ENCODE data around the gene MINDY1.
A peak's percentile ranks its signal among the peaks of the same experiment; 100 is the strongest.

Gene MINDY1

DNA sequence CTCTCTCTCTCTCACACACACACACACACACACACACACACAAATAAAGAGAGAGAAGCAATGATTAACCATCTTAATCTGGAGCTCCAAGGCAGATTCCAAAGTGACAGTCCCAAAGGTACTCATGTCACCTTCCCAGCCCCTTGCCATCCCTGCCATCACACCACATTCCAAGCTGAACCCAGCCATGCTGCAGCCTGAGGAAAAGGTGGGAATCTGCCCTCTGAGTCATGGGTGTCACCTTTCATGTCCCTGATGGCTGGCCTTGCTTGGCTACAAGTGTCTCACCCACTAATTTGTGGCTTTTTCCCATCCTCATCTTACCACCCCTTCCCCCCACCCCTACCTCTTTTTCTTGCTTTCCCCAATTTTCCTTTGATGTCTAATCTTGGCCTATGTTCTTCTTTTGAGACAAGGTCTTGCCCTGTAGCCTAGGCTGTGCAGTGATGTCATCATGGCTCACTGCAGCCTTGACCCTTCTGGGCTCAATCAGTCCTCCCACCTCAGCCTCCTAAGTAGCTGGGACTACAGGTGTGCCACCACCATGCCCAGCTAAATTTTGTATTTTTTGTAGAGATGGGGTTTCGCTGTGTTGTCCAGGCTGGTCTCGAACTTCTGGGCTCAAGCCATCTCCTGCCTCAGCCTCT, 21.4 kb downstream of the MINDY1 start:
- no peak for DNase-seq (ENCODE audit: low spot score)

DNA sequence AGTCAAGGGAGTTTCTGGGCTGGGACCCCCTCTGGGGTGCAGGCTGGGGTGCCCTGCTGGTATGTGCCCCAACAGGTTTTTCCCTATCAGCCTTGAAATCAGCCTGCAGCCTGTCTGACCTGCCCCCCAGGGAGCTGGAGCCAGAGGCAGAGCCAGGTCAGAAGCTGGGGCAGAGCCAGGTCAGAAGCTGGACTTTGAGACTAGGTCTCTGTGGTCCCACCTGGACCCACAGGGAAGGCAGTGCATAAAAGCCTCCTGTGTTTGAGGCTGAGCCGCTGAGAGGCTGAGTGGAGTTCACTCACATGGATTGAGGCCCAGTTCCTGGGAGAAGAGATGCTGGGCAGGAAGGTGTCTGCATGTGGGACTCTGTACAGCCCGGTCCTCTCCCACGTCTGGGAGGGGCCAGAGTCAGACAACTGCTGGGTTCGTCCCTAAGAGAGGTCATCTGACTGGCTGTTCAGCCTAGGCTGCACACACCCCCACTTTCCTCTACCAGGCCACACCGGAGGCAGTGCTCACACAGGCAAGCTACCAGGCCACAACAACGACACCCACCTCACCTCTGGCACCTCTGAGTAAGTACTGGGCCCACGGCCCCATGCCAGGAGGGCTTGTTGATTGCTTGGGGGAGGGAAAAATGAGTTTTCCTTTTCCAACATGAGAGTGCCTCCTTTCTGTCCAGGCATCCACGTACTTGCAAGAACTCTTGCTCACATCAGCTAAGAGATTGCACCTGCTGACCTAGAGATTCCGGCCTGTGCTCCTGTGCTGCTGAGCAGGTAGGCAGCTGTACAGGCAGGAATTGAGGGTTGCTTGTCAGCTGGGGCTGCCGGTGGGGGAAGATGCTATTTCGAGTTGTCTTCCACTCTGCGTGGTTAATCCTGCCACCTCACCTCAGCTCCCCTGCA, 24.6 kb downstream of the MINDY1 start, which contains the start of gene ANXA9:
ANXA9 (plus strand) TSS at position 488 of the 908 bp plus-strand sequence. CDS start 814 bp downstream, outside the sequence.
- DNase-seq (ENCODE audit: low spot score), result no peak

DNA sequence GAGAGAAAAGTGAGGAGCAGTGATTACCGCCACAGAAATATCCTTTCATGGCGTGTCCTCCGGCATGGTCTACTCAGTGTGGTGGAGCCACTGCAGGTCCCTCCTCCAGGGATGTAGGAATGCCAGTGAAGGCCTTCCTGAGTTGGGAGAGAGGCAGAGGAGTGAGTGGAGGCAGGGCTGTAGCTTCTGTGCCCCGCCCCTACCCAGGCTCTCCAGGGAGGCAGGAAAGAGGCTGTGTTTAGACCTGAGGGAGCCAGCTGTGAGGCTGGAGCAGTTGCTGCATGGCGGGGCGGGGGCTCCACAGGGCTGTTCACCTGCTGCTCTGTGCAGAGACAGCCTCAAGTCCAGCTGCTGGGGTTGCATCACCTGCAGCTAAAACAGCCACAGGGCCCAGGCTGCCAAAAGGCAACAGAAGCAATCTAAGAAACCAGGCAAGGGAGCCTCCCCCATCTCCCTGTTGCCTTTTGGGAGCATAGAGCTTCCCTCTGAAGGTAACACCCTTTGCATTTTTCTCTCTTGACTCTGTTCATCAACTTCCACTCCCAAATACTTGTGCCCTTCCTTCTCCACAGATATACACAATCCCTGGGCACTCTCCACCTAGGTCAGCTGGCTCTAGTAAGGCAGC, 25.4 kb downstream of the MINDY1 start:
- no peak for DNase-seq (ENCODE audit: low spot score)

DNA sequence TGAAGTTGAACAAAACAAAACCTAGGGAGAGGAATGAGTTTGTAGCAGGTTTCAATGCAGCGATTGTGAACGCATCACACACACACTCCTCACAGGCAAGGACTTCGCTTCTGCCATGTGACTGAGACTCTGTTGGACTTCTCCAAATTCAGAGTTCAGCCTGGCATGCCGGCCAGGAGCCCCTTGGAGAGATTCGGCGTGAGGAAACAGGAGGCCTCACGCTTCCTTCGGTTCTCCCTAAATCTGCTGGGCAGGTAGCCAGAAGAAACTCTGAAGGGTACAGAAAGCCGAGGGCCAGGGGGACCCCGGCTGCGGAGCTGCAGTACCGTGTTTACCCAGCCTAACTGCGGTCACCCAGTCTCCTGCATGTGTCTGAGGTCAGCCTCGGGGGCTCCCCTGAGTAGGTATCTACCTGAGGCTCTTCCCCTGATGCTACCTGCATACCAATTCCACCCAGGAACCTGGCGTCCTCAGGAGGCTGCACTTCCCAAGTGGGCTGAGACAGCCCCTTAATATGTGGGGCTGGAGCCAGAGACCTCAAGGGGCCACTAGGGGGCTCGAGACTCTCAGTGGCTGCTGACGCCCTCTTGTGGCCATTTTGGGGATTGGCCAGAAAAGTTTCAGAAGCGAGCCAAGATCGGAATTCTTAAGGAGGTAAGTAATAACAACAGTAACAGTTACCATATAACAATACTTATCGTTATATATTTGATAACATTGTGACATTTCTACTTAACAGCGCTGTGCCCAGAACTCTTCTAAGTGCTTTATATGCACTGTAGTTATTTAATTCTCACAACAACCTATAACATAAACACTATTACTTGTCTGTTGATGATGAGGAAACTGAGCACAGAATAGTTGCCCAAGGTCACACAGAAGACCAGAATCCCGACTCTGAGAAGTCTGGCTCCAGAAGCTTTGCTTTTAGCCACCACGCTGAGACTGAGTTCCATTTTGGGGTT, 27.3 kb downstream of the MINDY1 start:
- DNase-seq (ENCODE audit: low spot score), result peak; percentile 88

DNA sequence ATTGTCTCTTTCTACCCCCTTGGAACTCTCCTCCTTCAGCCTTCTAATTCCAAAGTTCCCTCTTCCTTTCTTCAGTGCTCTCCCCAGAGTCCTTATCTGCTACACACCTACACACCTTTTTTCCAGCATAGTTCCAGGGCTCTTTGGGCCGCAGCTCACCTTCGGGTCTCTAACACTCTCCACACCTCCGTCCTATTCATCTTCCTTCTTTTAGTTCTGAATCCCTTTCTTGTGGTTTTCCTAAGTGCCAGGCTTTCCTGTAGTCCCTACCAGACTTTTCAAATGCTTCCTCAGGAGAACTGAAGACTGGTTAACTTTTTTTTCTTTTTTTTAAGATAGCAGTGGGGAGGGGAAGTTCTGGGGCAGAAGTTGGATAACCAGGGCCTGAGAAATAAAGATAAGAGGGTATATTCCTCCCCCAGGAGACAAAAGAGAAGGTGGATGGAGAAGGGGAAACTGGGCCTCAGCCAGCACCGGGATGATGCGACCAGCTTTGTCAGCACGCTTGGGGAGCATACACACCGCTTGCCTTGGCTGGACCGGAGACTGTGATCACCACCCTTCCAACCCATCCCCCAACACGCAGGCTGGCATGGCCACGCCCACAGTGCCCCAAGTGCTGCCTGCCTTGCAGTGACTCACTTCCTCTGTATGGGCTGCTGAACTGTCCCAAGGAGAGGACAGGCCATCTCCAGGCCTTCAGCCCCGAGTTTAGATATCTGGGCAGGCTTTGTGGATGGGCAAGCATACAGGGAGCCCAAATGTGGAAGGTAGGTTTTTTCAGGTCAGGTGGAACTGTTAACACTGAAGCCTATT, 29.6 kb downstream of the MINDY1 start:
- peak; percentile 84 for DNase-seq (ENCODE audit: low spot score)

DNA sequence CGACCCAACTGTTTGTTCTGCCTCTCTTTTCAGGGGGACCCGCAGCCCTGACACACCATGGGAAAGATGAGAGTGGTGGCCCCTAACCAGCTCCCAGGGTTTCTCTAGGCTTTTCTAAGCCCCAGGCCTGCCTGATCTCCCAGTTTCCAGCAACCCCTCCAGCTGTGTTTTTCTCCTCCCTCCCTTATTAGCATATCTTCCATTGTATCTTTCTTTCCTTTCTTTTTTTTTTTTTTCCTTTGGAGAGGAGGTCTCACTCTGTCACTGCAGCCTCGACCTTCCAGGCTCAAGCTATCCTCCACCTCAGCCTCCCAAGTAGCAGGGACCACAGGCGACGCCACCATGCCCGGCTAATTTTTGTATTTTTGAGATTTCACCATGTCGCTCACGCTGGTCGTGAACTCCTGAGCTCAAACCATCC, 30.3 kb downstream of the MINDY1 start:
- no peak for DNase-seq (ENCODE audit: low spot score)

DNA sequence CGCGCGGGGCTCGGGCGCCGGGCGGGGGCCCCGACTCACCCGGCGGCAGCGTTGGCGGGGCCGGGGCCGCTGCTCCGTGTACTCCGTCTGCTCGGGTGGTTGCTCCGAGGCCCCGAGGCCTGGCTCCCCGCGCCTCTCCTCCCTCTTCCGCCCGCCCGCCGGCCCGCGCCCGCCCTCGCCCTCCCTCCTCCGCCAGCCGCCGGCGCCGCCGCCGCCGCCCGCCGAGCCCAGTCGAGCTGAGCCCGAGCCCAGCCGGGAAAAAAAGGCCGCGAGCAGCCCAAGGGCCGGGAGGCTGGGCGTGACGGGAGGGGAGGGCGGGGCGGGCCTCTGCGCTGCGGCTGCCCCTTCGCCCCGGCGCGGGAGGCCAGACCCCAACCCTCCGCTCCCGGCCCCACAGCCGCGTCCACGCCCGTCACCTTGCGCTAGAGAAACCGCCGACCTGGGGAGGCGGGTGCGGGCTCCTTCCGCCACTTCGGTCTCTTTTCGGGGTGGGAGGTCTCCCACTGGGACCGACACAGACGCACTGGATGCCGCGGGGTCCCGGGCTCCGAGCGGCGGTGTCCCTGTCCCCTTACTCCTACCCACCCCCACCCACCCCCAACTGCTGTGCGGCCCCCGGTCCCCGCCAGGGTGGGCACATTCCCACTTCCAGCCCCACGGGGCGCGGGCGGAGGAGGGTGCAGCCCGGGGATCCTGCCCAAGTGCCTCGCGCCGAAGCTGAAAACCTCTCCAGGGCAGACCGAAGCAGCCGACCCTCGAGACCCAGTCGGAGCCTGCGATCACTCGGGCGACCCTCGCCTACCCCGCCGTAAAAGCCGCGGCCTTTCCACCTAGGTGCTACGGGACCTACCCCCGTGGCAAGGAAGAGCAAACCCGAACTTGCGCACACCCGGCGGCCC, 31.9 kb downstream of the MINDY1 start, which contains the start of gene CERS2:
CERS2 (minus strand) TSS at position 256 of the 899 bp plus-strand sequence. CDS start 5,745 bp downstream, outside the sequence.
- DNase-seq (ENCODE audit: low spot score), result peak; percentile 73

DNA sequence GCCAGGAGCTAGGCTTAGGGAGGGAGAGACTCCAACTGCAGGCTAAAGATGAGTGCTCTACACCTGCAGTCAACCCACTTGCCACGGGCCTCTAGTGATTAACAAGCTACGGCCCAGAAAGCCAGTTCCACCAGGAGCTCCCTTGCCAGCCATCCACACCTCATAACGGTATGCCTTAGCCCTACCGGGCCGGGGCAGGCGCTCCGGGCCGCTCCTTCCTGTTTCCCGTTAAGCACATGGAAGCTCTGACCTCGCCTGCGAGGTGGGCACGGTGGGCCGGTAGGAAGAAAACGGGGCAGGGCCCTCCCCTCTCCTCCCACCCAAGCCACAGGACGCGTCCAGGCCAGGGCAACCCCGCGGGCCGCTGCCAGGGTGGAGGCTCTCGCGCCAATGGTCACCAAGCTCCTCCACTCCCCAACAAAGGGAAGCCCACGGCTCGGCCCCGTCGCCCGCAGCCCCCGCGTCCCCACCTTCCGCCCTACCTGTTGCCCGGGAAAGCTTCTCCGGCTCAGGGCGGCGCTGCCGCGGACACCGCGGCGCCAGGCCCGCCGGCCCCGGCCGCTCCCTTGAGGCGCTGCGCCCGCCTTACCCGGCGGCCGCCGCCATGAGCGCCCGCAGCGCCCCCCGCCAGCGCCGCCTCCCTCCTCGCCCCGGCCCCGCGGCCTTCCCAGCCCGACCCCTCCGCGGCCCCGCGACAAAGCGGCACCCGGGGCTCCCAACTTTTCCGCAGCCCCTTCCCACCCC, 32.7 kb downstream of the MINDY1 start:
- DNase-seq (ENCODE audit: low spot score), result peak; percentile 29

DNA sequence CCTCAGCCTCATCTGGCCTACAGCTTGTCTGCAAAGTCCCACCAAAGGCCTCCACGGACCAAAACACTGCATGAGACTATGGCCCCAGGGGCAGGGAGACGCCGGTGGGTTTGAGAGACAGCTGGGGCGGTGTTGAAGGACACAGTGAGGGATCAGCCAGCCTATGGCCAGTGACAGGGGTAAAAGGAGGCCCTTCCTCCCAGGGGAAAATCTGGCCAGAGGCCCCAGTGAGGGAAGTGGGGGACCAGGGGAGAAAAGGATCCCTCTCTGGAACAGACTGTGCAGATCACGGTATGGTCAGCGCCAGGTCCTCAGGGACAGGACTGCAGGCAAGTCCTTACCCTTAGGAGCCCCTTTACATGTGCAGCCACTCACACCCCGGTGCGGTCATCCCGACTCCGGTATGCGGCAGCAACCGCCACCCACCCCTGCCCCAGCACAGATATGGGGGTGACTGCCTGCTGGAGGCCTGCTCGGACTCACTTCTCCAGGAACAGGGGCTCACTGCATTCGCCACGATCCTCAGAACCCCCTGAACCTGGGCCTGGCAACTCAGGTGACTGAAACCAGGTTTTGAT, 33.4 kb downstream of the MINDY1 start:
- DNase-seq (ENCODE audit: low spot score), result no peak

DNA sequence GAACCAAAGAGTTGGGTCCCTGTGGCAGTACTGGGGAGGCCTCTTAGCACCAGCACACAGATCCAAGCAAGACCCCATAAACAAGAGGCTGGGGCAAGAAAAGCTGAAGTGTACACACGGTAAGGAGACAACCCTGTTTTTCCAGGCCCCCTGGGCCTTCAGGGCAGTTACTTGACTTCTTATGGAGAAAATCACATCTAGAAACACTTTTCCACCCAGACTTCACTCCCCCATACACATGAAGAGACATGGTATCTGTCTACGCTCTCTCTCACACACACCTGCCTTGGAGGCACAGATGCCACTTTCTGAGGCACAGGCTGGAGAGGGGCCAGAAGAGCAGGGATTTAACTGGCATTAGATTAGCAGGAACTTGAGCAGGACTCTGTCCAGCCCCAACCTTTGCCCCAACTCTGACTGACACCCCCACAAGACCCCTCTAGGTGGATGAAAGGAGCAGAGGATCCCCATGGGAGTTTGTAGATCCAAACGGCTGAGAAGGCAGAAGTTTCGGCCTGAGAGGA, 34.2 kb downstream of the MINDY1 start:
- DNase-seq (ENCODE audit: low spot score), result no peak

DNA sequence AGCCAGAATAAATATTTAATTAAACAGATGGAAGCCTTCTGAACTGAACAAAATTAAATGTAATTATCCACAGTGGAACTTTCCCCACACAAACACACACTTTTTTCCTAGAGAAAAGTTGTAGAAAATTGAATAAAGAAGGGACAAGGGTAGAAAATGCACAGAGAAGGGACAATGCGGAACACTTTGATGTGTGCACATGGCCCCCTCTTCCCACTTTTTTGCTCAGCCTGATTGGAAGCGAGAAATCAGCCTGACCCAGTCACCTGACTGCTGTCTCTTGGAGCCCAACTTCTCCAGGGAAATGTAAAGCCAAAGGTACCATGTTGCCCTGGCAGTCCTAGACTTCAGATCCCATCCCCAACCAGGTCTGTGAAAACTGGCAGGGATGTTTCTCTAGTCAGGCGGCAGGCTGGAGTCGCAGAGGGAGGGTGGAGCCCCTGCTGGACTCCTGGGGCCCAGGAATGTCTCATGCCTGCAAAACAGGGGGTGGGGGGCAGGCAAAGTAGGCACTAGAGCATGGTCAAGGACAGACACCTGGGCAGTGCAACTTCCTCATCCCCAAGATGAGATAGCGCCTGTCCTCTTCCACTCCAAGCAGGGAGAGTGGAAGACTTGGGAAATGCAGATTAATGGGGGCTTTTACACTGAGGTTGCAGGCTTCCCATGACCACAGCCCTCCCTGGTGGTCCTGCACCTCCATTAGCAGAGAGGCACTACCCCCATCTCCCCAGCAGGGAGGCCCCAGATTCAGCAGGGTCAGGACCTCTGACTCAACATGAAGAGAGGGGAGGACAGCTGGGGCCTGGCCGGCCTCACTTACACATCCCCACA, 34.9 kb downstream of the MINDY1 start:
- DNase-seq (ENCODE audit: low spot score), result no peak

DNA sequence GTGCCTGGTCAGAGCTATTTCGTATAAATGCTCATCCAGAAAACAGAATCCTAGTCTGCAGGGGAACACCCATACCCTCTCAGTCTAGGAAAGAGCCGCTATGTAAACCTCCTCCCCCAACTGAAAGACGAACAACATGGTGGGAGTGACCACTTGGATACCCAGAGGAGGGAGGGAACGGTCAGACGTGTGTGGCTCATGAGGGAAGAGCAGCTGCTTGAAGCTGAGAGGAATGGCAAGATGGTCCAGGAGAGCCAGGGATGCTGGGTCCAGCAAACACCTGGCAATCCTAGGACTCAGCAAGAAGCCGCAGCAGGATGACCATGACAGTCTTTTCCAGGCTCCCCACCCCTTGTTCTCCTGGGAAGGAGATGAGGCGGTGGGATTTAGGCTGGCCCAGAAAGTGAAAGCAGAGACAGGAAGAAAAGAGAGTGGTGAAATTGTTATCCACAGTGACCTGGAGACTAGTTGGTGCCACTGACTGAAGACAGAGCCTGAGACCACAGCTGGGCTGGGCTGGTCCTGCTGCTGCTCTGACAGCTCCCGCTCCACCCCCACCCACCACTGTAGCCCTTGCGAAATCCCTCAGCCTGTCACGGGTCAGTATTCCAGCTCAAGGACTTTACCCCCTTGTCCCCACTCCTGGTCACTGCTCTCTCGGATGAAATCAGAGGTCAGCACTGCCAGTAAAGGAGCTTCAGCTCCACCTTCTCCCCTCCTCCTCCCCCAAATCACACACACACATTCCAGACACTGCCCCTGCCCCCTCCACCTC, 35.7 kb downstream of the MINDY1 start:
- DNase-seq (ENCODE audit: low spot score), result no peak

DNA sequence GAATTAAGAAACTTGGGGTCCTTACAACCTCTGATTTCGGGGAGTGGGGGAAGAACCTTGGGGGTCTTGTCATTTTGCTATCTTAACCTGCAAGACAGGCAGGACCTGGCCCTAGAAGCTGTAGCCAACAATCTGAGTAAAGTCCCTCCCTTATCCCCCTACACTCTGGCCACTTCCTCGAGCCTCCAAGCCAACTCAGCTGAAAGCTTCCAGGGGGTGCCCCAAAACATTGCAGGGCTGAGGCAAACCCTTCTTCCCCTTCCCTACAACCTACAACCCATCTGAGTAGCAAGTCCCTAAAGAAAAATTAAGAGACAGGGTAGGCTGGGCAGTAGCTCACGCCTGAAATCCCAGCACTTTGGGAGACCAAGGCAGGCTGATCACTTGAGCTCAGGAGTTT, 37.1 kb downstream of the MINDY1 start:
- no peak for DNase-seq (ENCODE audit: low spot score)

DNA sequence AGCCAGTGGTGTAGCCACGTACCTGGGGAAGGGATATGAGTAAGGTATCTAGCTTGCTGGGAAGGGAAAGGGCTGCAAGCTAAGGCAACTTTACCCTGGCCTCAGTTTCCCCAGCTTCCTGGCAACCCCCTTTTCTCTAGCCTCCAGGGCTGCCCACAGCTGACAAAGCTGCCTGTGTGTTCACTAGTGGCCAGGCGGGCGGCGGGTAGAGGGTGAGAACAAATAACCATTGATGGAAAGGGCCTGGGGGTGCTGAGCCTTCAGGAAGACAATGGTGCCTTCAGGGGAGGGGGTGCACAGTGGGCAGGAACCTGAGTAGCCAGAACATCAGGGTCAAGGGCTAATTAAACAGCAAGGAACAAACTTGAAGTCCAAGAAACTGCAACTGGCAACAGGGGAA, 38.2 kb downstream of the MINDY1 start:
- no peak for DNase-seq (ENCODE audit: low spot score)

DNA sequence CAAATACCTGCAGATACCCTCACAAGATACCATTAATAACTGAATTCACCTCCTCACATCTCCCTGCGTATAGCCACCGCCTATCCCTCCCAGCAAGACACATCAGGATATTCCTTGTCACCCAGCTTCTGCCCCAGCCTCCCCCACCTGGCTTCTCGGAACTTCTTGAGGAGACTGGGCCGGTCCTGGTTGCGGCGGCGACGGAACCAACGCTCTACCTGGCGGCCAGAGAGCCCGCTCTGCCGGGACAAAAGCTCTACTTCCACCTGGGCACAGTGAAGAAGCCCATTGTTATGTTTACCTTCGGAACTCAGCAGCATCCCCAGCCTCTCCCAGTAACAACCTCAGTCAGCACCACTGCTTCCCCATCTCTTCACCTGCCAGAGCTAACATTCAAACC, 38.8 kb downstream of the MINDY1 start:
- no peak for DNase-seq (ENCODE audit: low spot score)

DNA sequence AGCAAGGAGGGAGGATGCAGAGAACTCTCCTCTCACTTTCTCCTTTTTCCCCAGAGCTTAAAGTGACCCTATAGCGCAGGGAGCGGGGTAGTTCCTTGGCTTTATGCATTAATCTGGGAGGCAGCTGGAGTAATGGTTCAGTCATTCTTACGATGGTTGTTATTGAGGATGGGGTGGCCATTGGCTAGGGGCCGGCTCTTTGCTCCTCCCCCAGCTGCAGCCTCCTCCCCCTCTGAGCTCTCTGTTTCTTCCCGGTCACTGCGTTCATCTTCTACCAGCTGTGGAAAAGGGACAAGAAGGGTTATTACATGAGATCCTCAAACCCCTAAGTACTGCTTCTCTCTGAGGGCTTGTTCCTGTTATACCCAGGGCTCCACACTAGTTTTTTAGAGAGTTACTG, 40.7 kb downstream of the MINDY1 start:
- no peak for DNase-seq (ENCODE audit: low spot score)

Measured in CD4-positive, alpha-beta T cell treated with Interleukin-6 at 100 ng/mL for 8 hours (primary cell).